Glutamatergic neuron (in vitro differentiated cells): ENCODE results near the gene DERL3. TPM values are rescaled to one million over a fixed set of nuclear protein-coding genes. Genes with fewer than 3 reads are reported as not detected.

ENCODE experiments used
- DNase-seq: peaks from one replicate; pipeline ENCODE4 v3.0.0; 2022
- H3K27ac Mint-ChIP-seq: one replicate; pipeline ENCODE4 v1.8.0; 2020; ENCODE audit warnings: mild to moderate bottlenecking, mixed read lengths, inconsistent platforms; ENCODE audit not compliant: unreplicated experiment
- H3K27me3 Mint-ChIP-seq: one replicate; pipeline ENCODE4 v1.8.0; 2020; ENCODE audit warnings: mild to moderate bottlenecking, moderate library complexity, mixed read lengths, inconsistent platforms; ENCODE audit not compliant: unreplicated experiment
- H3K36me3 Mint-ChIP-seq: one replicate; pipeline ENCODE4 v1.8.0; 2020; ENCODE audit warnings: mild to moderate bottlenecking, mixed read lengths, inconsistent platforms; ENCODE audit not compliant: unreplicated experiment
- H3K4me1 Mint-ChIP-seq: one replicate; pipeline ENCODE4 v1.8.0; 2020; ENCODE audit warnings: mild to moderate bottlenecking, low read depth, mixed read lengths, inconsistent platforms; ENCODE audit not compliant: unreplicated experiment
- H3K4me3 Mint-ChIP-seq: one replicate; pipeline ENCODE4 v1.8.0; 2020; ENCODE audit warnings: mild to moderate bottlenecking, mixed read lengths, inconsistent platforms; ENCODE audit not compliant: unreplicated experiment
- H3K9me3 Mint-ChIP-seq: one replicate; pipeline ENCODE4 v1.8.0; 2020; ENCODE audit warnings: mild to moderate bottlenecking, moderate library complexity, mixed read lengths, inconsistent platforms; ENCODE audit not compliant: unreplicated experiment
- total RNA-seq: library from RNA; stranded (reverse); fragmentation: NEBNext Ultra II Directional; extraction: Animal tissue kit (Norgen Biotek cat#: 25700); gene quantifications from one replicate; pipeline ENCODE4 v1.2.1, GENCODE V29; 2021; ENCODE audit not compliant: unreplicated experiment
- TF ChIP-seq, protein P1 (sequence below): fragments of 200-600 bp; sonication (generic); IDR thresholded peaks from one replicate; pipeline ENCODE4 v1.5.0; 2021; ENCODE audit not compliant: partially characterized antibody, unreplicated experiment

Gene DERL3
- total RNA-seq, 1 donor from 2014 or later, result 1.2 TPM

DNA sequence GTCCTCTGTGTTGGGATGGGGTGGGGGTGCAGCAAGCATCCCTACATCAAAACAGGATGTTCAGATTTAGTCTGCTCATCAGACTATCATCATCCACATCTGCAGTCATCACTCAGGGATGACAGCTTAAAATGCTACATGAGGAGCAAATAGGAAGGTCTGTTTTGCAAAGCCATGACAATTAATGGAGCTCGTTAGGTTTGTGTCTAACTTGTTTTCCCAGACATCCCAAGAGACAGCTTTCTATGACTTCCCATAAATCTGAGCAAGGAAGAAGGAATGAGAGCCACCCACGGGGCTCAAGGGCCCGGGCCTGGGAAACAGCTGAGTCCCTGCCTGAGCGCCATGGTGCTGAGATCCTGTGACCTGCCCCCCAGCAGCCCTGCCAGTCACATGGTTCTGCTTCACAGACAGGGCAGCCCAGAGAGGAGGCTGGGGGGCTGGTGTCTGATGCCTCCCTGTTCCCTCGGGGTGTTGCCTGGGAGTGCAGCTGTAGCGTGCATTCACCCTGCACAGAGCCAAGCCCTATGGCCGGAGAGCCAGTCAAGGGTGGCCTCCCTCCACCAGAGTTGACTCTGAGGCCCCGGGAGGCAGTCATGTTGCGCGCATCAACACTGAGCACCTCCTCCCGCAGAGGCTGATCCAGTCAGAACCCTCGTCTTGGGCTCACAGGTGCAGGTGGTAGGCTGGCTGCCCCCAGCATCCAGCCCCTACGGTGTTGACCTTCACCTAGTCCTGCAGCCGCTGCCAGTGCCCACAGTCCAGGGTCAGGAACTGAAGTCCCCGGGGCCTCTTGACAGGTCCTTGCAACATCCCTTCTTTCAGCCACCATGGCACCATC lies 12.1 kb downstream of the DERL3 start:
- Mint-ChIP-seq H3K4me3 (no peak overlapping the region), H3K27me3 (peaks cover 8% of the 10 kb centered on the region), H3K36me3 (no peaks in the 10 kb centered on the region), H3K4me1 (peaks cover 13% of the 10 kb centered on the region), H3K9me3 (peaks cover 1% of the 10 kb centered on the region), H3K27ac (peak overlapping the region; percentile 29)
- no peak for DNase-seq
- TF ChIP-seq, protein P1, sequence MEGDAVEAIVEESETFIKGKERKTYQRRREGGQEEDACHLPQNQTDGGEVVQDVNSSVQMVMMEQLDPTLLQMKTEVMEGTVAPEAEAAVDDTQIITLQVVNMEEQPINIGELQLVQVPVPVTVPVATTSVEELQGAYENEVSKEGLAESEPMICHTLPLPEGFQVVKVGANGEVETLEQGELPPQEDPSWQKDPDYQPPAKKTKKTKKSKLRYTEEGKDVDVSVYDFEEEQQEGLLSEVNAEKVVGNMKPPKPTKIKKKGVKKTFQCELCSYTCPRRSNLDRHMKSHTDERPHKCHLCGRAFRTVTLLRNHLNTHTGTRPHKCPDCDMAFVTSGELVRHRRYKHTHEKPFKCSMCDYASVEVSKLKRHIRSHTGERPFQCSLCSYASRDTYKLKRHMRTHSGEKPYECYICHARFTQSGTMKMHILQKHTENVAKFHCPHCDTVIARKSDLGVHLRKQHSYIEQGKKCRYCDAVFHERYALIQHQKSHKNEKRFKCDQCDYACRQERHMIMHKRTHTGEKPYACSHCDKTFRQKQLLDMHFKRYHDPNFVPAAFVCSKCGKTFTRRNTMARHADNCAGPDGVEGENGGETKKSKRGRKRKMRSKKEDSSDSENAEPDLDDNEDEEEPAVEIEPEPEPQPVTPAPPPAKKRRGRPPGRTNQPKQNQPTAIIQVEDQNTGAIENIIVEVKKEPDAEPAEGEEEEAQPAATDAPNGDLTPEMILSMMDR, result no peak

DNA sequence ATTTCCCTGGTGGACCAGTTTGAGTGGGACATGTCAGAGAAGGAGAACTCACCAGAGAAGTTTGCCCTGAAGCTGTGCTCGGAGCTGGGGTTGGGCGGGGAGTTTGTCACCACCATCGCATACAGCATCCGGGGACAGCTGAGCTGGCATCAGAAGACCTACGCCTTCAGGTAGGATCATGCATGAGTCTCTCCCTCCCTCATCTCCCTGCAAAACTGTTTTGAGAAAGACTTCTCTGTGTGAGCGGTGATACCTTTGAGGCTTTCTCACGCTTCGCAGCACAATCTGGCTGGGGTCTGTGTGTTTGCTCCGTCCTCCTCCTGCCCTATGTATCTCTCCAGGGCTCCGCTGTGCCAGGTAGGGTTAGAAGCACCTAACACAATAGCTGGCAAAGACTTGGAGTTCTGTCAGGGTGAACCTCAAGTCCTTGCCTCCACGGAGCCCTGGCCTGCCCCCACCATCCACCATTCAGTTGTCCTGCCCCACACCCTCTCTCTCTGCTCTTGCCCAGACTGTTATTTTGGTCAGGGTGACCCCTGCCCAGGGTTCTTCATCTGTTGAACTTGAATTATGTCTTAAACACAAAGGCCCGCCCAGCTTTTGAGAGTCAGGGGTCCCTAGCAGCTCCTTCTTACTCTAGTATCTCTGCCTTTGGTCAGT lies 13.4 kb downstream of the DERL3 start:
- Mint-ChIP-seq H3K9me3 (peaks cover 1% of the 10 kb centered on the region), H3K4me3 (no peak overlapping the region), H3K4me1 (peaks cover 16% of the 10 kb centered on the region), H3K36me3 (no peaks in the 10 kb centered on the region), H3K27ac (peak overlapping the region; percentile 25), H3K27me3 (peaks cover 8% of the 10 kb centered on the region)
- no peak for DNase-seq
- TF ChIP-seq, protein P1, result no peak

DNA sequence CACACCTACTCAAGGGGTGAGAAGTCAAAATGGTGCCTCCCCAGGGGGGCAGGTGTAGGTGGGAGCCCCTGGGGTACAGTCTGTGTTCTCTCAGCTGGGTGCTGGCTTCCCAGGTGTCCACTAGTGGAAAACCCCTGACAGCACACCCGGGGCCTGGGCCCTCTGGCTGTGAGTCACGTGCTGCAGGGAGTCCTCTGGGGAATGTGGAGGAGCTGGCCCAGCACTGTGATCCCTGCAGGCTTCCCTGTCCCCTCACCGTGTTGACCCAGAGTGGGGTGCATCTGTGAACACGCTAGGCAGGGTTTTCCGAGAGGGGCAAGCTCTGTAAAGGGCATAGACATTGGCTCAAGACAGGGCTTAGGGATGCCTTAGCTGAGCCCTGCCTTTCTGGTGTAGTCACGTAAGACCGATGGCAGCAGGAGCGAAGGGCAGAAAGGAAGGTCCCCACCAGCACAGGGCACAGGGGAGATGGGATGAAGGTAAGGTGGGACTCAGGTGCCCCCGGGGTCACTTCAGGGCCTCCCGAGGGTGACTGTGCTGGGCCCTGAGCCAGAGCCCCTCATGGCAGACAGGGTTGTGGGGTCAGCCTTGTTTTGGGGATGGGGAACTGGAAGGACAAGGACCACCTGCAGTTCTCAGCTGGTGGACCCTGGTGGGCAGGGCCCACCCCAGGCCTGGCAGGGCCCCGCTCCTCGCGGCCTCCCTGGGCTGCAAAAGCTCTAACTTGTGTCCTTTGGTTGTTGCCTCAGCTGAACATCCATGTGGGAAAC lies 14.1 kb downstream of the DERL3 start:
- TF ChIP-seq, protein P1, result no peak
- Mint-ChIP-seq H3K4me3 (no peak overlapping the region), H3K9me3 (peaks cover 1% of the 10 kb centered on the region), H3K36me3 (no peaks in the 10 kb centered on the region), H3K27ac (no peak overlapping the region), H3K27me3 (peaks cover 8% of the 10 kb centered on the region), H3K4me1 (peaks cover 16% of the 10 kb centered on the region)
- no peak for DNase-seq

DNA sequence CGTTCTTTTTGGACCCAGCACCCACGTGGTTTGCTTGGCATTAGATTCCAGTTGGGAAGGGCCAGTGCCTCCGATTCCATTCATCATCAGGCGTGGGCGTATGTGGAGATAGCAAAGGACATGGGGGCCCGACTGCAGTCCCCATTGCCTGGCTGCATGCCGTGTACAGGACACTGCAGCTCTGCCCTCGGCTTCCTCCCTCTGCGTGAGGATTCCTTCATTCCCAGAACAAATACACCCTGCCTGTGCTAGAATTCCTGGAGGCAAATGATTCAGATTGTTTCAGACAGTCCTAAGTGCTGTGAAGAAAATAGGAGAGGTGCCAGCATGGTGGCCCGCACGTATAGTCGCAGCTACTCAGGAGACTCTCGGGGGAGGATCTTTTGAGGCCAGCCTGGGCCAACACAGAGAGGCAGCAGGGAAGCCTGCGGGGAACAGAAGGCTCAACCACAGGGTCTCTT lies 15.4 kb downstream of the DERL3 start:
- peak overlapping the region; percentile 43 for H3K27ac Mint-ChIP-seq
- no peak overlapping the region for H3K4me3 Mint-ChIP-seq
- H3K9me3 Mint-ChIP-seq, result peaks cover 1% of the 10 kb centered on the region
- TF ChIP-seq, protein P1, result no peak
- peaks cover 16% of the 10 kb centered on the region for H3K4me1 Mint-ChIP-seq
- H3K36me3 Mint-ChIP-seq, result no peaks in the 10 kb centered on the region
- DNase-seq, result no peak
- peaks cover 8% of the 10 kb centered on the region for H3K27me3 Mint-ChIP-seq
